GM19193 (cell line): Measurements from ENCODE around the gene ADAM10.

Experiments
- POLR2A ChIP-seq: IDR thresholded peaks from 4 replicates; pipeline ENCODE4 v1.6.1; 2011; ENCODE audit not compliant: insufficient read depth, insufficient read length; ENCODE audit errors: extremely low read depth

Gene ADAM10

DNA sequence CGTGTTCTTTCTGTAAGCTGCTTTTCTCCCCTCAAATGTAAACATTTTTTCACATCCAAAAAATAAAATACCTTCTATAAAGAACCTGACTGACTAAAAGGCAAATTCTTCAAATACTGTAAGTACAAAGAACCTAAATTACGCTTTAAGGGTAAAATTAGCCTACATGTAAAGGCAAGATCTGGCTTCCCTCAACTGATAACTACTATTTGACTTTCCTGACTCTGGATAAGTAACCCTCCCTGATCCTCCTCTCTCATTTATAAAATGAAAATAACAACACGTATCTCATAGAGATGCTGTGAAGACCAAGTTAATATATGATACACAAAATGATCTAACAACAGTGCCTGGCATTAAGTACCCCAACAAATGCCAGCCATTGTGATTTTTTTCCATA is 12.2 kb downstream of the ADAM10 start:
- no peak for TF ChIP-seq POLR2A

DNA sequence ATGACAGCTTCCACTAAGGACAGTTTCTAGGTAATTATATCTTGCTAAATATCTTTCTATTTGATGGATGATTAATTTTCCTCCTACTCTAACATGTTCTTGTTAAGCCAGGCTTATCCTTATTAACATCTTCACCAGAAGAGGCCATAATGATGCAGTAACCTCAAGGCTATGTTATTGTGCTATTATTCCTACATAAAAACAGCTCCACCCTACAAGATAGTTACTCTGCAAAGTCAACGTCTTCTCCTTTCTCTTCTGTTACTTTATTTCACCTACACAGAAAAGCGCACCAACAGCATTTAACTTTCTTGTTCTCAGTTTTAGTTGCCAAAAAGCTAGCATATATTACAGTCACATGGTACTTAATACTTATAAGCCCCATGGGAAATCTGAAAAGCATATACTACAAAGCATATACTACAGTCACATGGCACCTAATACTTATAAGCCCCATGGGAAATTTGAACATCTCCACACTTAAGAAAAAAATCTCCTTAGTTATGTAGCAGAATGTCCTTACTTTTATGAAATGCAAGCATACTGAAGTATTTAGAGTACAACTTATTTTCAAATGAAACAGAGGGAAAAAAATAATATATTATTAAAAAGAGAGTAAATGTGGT is 13.4 kb downstream of the ADAM10 start:
- no peak for TF ChIP-seq POLR2A

DNA sequence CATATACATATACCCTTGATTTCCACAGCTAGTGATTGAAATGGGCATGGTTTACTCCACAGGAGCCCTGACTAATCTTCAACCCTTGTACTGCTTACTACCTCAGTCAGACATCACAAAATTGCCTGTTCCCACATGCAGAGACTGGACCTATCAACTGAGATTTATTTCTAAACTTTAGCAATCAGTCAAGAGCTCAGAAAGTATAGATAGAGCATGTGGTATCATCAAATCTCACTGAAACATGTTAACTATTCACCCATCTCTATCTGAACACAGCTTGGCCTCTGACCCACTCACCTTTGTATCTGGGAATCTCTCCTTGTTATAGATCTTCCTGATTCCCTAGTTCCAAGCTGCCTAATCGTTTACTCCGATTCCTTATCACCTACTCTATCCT is 14.6 kb downstream of the ADAM10 start:
- no peak for TF ChIP-seq POLR2A

DNA sequence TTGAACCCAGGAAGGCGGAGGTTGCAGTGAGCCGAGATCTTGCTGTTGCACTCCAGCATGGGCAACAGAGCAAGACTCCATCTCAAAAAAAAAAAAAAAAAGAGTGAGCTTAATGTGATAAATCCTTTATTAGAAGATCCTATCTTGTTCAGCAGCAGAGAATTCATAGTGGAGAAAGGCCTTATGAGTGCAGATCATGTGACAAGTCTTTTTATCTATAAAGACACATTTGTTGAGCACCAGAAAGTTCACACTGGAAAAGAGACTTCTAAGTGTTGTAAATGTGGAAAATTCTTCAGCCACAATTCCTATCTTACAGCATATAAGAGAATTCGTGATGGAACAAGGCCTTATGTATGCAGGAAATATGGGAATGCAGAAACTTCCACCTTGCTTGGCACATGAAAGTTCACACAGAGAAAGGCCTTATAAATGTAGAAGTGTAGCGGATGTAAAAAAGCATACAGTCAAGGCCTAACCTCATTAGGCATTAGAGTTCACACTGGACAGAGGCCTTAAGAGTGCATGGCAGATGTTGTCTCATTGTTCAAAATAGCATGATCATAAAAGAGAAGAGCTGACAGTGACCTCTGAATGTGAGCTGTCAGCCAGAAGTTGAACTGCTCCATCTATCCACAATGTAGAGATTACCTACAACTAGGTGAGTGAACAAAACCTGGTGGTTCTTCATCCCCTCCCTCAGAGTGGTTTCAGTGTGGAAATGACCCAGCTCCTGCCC is 16.7 kb downstream of the ADAM10 start:
- no peak for TF ChIP-seq POLR2A

DNA sequence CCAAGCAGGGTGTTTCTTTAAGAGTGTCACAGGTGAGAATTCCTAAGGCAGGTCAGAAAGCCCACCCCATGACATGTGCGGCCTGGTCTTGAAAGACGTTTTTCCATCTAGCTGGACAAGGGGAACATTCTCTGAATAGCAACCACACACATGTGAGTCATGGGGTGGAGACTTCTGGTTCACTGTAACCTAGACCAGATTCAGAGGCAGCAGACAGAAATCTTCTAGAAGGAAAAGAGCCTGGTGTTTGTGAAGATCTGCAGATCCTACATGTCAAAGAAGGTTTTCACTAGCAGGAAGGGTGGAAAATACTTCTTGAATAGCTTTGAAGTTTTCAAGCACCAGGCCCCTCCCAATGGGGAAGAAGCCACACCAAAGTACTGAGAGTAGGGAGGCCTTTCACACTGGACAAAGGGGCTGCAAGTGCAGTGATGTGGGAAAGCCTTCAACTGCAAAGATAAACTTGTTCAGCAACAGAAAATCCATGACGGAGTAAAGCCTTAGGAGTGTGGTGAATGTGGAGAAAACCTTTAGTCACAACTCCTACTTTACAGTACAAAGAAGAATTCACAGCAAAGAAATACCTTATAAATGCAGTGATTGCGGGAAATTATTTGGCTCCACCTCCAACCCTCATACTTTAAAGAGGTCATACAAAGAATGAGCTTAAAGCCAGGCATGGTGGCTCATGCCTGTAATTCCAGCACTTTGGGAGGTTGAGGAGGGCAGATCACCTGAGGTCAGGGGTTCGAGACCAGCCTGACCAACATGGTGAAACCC is 17.6 kb downstream of the ADAM10 start:
- no peak for TF ChIP-seq POLR2A

DNA sequence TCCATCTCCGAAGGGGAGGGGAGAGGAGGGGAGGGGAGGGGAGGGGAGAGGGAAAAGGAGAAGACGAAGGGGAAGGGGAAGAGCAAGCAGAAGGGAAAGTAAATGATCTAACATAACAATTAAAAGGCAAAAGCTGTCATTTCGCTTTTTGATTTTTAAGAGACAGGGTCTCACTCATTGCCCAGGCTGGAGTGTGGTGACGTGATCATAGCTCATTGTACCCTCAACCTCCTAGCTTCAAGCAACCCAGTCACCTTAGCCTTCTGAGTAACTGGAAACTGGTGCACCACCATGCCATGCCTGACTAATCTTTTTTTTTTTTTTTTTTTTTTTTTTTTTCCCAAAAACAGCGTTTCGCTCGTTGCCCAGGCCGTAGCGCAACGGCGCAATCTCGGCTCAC is 22.6 kb downstream of the ADAM10 start:
- no peak for TF ChIP-seq POLR2A

DNA sequence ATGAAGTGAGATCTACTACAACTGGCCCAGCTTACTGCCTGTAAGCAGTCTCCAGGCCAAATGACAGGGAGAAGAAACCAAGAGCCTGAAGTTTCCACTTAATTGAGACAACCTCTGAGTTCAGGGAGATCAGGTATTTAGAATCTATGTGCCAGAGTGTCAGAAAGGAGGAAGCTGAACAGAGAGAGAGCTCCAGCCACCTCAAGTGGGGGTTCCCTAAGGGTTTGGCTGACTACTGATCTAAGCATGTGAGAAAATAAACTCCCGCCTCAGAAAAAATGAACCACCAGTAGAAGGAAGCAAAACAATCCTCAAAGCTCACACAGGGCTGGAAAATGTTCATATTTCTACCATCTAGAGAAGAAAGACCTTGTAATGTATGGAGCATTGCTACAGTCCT is 25.0 kb downstream of the ADAM10 start:
- TF ChIP-seq POLR2A, result no peak

DNA sequence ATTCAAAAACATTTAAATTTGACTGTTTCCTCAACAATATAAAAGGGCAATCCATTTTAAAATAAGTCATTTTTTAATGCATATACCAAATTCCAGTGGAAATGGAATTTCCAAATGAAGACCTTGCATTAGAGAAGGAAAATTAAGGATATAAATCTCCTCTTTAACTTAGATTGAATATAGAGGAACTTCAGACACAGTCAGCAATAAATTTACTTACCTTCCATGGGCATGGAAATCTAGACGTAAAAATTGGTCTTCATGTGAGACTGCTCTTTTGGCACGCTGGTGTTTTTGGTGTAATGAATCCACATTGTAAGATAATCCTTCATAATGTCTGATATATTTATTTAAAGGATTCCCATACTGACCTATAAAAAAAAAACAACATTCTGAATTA is 32.1 kb downstream of the ADAM10 start:
- TF ChIP-seq POLR2A, result no peak

DNA sequence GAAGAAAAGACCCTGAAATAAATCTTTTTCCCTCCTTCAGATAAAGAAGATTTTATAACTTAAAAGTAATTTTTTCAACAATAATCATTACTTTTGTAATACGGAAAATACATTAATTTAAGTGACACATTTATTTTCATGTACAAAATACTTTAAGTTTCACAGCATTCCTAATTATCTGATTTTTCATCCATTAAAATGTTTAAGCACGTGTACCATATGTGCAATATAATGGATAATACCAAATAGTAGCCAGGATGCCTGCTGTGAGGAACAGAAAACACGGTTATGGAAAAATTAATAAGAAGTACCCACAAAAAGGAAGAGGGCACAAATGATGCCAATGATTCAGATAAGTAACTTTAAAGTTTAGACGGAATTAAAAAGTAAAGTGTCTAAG is 33.5 kb downstream of the ADAM10 start:
- no peak for TF ChIP-seq POLR2A

DNA sequence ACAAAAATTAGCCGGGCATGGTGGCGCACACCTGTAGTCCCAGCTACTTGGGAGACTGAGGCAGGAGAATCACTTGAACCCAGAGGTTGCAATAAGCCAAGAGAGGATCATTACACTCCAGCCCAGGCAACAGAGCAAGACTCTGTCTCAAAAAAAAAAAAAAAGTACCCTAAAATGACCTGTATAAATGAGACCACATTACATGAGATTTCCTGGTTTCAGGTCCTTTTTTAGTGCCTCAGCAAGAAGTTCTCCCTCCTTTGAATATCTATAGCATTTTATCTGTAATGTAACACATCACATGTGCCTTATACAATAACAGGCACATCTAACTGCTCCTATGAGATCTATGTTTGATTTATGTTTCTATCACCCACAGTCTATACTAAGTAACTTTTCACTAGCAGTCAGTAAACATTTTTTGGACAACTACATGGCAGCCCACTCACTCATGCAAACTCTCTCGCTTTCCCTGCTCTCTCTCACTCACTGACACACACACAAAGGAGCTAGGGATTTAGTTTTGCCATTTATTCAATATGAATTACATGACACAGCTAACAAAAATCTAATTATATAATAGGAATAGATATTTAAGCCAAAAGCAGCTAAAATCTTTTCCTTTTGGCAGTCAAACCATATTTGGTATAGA is 34.1 kb downstream of the ADAM10 start:
- no peak for TF ChIP-seq POLR2A

DNA sequence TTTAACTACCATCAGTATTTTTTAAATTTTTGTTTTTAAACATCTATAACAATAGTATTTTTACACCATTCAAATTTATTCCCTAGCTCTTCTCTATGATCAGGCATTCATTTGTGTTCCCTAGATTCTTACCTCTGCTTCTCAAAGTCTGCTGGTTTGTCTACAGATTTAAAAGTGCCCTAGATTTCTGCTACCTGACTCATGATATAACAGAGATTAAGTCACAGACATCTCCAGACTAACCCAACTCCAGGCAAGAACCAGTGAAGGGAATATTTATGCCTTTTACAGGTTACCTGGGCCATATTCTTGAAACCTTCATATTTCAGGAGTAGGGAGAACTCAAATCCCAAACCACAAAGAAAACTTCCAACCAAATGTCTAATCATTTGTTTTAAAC is 38.8 kb downstream of the ADAM10 start:
- no peak for TF ChIP-seq POLR2A

DNA sequence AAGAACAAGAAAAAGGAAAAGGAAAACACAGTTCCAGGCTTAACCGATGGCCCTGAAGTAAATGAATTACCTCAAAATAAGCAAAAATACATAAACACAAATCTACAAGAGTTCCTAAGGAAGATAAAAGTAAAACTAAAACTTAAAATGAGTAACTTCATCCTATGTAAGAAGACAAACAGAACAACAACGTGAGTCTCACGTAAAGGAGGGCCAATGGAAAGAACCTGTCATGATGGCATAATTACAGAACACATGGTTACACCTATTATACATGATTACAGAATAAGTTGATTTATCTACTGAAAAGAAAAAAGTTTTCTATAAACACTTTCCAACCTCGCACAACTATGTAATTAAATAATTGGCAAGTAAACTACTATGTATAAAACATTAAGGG is 42.1 kb downstream of the ADAM10 start:
- TF ChIP-seq POLR2A, result no peak

DNA sequence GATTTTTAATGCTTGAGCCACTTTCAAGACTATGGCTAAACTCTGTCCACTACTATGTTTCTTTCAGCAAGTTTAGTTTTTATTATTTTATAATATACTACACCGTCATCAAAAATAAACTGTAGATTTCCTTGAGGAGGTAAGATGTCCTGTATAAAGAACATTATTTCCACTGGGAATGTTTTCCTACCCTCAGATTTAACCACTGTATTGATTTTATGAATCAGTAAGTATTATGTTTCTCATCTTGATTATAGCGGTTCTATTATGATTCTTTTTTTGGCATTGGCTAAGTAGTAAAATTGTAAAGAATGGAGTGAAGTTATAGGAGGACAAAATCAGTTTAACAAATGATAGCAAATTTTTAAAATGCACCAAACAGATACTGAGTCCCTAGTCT is 44.4 kb downstream of the ADAM10 start:
- no peak for TF ChIP-seq POLR2A

DNA sequence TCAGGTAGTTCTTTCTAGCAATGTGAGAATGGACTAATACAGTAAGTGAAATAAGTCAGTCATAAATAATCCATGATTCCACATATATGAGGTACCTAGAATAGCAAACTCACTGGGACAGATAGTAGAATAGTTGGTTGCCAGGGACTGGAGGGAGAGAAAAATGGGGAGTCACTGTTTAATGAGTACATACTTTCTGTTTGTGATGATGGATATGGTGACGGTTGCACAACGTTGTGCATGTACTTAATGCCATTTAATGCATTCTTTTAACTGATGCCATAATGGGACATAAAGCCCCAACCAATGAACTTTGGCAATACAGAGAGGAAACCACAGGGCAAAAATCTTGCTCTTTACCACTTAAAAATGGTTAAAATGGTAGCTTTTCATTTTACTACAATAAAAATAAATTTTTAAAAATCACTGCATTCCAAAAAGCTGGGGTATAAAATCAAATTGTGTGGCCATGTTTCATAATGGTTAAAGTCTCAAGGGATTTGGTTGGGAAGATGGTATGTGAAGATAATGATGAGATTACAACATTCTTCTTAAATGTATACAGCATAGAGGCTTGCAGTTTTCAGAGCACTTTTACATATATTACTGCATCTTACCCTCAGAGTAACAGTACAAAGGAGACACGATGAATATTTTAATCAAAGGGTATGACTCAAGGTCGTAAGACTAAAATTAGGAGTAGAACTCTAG is 45.2 kb downstream of the ADAM10 start:
- TF ChIP-seq POLR2A, result no peak

DNA sequence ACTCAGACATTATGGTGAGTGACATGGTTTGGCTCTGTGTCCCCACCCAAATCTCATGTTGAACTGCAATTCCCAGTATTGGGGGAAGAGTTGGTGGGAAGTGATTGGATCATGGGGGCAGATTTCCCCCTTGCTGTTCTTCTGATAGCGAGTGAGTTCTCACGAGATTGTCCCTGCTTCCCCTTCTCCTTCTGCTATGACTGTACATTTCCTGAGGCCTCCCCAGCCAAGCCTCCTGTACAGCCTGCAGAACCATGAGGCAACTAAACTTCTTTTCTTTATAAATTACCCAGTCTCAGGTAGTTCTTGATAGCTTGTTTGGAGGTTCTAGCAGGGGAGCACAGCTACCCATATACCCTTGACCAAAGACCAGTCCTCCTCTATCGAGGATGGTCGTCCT is 45.9 kb downstream of the ADAM10 start:
- TF ChIP-seq POLR2A, result no peak
